Activated CD8-positive, alpha-beta memory T cell treated with anti-CD3 and anti-CD28 coated beads for 36 hours (primary cell): ENCODE data around the gene FABP3. TPM values are rescaled to one million over a fixed set of nuclear protein-coding genes. Genes with fewer than 3 reads are reported as not detected.

Source experiments
- CTCF ChIA-PET: fragments of 350-600 bp; sonication (Branson Sonifier 250); formaldehyde crosslinking; loops from one replicate; lab custom pipeline; 2021; ENCODE audit warnings: antibody characterized with exemption; lab: Charles Lee
- POLR2A ChIA-PET: fragments of 350-600 bp; sonication (Branson Sonifier 250); formaldehyde crosslinking; loops from one replicate; lab custom pipeline; 2021; ENCODE audit warnings: antibody characterized with exemption; lab: Charles Lee
- total RNA-seq, 2 experiments: library from RNA; stranded (reverse); gene quantifications; one replicate each; pipeline ENCODE4 v1.2.3, GENCODE V29; 2021

FABP3 gene
- total RNA-seq, 2 experiments from 2014 or later, result not detected

DNA sequence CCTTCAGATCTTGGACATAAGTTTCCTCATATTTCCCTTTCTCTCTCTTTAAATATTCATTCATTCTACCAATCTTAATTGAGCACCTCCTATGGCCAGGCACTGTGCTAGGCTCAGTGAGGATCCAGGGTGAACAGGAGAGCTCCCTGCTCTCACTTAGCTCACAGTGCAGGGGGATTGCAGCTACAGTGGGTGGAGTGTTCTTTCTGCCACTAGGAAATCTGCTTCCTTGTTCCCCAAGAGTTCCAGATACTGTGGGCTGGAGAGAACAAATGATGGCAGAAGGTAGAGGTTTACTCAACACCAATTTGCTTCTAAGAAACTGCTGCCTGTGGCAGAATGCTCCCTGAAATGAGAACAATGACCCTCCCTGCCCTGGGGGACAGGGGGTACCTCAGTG is 5.1 kb upstream of the FABP3 start:
- ChIA-PET CTCF (interaction anchor here (1.0 kb wide), 1 partner anchor 229 kb away, joined by 3 read pairs; no protein-coding TSS in a partner anchor), POLR2A (no interaction called here)

GRCh38 chr1:31377364-31377863 is 4.5 kb upstream of the FABP3 start:
- CTCF ChIA-PET, result interaction anchor here (1.0 kb wide), 1 partner anchor 228 kb away, joined by 3 read pairs; no protein-coding TSS in a partner anchor
- POLR2A ChIA-PET, result no interaction called here

- ChIA-PET POLR2A (no interaction called here), CTCF (no interaction called here)
Observed at GRCh38 chr1:31376375-31377134, 3.7 kb upstream of the FABP3 start.

- CTCF ChIA-PET, result interaction anchor here (2.0 kb wide), 1 partner anchor 20 kb away, joined by 7 read pairs; no protein-coding TSS in a partner anchor
- POLR2A ChIA-PET, result no interaction called here
Observed at GRCh38 chr1:31374511-31375196, 1.8 kb upstream of the FABP3 start.

DNA sequence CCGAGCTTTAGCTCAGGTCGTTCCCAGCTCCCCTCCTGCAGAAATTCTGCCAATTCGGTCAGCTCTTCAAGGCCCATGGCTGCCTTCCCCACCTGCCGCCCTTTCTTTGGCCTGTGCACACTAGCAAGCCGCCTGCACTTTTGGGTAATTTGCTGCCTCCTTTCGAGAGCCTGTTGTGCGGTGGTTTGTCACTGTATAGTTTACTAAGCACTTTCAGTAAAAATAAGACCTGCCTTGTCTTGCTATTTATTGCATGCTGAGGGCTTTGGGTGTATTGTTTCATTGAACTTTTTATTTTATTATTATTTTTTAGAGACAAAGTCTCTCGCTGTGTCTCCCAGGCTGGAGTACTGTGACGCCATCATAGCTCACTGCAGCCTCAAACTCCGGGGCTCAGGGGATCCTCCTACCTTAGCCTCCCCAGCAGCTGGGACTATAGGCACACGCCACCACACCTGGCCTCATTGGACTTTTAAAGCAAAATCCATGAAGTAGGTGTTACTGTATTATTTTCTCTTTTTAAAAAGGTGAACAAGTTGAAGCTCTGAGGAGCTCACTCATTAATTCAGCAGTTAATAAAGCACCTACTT is 1.1 kb upstream of the FABP3 start:
- ChIA-PET CTCF (interaction anchor here (1.2 to 2.0 kb wide), 3 partner anchors 21 to 175 kb away, joined by 4 to 7 read pairs (median 4); no protein-coding TSS in a partner anchor), POLR2A (interaction anchor here (0.7 kb wide), 1 partner anchor 77 kb away, joined by 5 read pairs; the partner anchor contains the start of genes SNRNP40 and ZCCHC17)

DNA sequence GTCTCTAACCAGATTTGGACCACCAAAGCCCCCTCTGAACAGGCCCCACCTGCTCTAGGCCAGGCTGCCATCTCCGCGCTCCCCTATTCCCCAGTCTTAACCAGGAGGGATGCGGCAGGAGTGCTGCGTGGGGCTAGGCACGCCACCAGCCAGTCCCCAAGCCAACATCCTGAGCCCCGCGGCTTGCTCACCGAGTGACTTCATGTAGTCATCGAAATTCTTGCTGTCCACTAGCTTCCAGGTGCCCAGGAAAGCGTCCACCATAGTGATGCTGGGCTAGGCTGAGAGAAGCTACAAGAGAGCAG is 173 bp downstream of the FABP3 start:
- CTCF ChIA-PET, result interaction anchor here (1.2 kb wide), 1 partner anchor 176 kb away, joined by 4 read pairs; no protein-coding TSS in a partner anchor
- POLR2A ChIA-PET, result no interaction called here

DNA sequence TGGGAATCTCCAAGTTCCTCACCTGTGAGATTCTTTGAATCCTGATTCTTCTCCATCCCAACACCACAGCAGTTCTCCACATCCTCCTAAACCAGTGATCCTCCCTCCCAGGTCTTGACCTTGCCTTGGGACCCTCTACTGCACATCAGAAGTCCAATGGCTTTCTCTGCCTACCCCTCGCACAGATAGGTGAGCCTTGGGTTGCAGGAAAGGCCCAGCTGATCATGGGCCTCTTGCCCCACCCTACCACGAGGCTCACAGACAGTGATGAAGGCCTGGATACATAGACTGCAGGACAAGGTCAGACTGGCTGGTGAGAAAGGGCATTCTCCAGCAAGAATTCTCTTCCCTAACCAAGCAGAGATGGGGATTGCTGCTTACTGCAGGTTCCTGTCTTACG is 825 bp downstream of the FABP3 start:
- ChIA-PET CTCF (interaction anchor here (1.2 kb wide), 1 partner anchor 23 kb away, joined by 4 read pairs; no protein-coding TSS in a partner anchor), POLR2A (interaction anchor here (0.6 kb wide), 1 partner anchor 1148 kb away, joined by 4 read pairs; no protein-coding TSS in a partner anchor)

DNA sequence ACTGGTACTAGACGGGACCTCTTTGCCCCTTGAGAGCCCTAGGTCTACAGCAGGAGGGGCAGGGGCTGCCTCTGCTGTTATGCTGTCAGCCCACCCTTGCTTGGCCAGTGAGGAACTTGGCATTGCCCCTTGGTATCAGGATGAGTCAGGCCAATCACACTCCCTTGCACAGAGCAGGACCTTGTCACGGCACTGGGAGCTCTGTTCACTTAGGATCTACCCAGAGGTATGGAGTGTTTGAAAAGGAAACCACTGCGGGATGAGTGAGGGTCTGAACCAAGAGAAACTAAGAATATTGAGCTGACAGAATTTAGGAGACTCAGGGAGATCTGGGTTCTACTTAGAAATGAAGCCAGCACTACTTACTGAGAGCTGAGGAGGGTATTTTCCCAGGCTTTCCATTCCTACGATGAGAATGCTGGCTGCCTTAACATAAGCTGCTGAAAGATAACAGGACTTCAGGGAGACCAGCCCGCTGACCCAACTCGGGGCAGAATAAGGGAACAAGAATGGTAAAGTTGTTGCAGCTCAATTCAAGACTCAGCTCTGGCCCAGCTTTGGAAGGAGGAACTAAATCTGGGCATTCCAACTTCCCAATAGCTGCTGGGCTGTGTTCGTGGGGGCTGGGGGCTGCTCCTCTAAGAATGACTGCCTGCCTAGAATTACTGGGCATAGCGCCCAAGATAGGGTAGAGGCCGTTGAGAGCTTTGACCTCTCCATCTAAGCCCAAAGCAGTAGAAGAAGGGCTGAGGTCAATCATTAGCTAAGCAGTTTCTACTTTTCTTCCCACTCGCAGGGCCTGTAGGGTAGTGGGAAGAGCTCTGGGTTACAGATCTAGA is 1.5 kb downstream of the FABP3 start:
- CTCF ChIA-PET, result interaction anchor here (0.6 to 1.2 kb wide), 2 partner anchors 23 to 72 kb away, joined by 3 to 4 read pairs; no protein-coding TSS in a partner anchor
- POLR2A ChIA-PET, result interaction anchor here (0.6 kb wide), 1 partner anchor 1148 kb away, joined by 4 read pairs; no protein-coding TSS in a partner anchor

- POLR2A ChIA-PET, result no interaction called here
- CTCF ChIA-PET, result no interaction called here
Observed at GRCh38 chr1:31370565-31370964, 2.3 kb downstream of the FABP3 start.

- CTCF ChIA-PET, result interaction anchor here (0.6 to 1.3 kb wide), 3 partner anchors 9 to 25 kb away, joined by 3 to 4 read pairs (median 4); no protein-coding TSS in a partner anchor
- POLR2A ChIA-PET, result interaction anchor here (0.7 kb wide), 1 partner anchor 38 kb away, joined by 6 read pairs; no protein-coding TSS in a partner anchor
Observed at GRCh38 chr1:31370021-31370420, 2.9 kb downstream of the FABP3 start.

GRCh38 chr1:31368611-31369107 is 4.2 kb downstream of the FABP3 start:
- ChIA-PET POLR2A (no interaction called here), CTCF (interaction anchor here (1.3 kb wide), 1 partner anchor 26 kb away, joined by 4 read pairs; no protein-coding TSS in a partner anchor)

GRCh38 chr1:31366796-31367195 is 6.1 kb downstream of the FABP3 start:
- ChIA-PET CTCF (no interaction called here), POLR2A (no interaction called here)

DNA sequence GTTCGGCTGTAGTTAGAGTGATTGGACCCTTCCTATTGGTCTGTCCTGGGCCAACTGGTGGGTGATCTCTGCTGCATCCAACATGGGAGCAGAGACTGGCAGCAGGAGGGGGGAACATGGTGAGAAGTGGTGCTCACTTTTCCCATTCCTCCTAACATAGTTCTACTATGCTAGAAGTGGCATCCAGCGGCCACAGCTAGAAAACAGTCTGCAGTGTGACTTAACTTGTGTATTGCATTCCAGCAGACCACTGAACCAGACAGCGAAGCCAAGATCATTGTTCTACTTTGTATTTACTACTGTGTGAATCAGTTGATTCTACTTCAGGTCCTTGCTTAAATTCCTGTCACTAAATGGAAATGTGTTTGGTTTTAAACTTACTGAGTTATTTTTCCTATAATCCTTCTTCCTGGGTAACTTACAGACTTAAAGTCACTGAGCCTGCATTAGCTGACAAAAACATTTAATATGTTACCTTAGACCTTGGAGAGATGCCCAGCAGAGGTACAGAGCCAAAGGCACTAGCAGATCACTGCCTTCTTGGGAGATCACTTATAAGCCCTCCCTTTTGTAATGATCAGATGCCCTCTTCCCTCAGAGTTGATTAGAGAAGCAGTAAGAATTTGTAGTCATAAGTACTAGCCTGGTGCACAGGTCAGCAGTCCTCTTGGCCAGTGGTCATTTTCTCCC is 8.2 kb downstream of the FABP3 start:
- POLR2A ChIA-PET, result interaction anchor here (0.5 kb wide), 1 partner anchor 70 kb away, joined by 3 read pairs; no protein-coding TSS in a partner anchor
- CTCF ChIA-PET, result no interaction called here

GRCh38 chr1:31362032-31362431 is 10.8 kb downstream of the FABP3 start:
- CTCF ChIA-PET, result interaction anchor here (1.5 to 1.8 kb wide), 2 partner anchors 7 to 186 kb away, joined by 4 read pairs; no protein-coding TSS in a partner anchor

GRCh38 chr1:31361607-31362006 is 11.3 kb downstream of the FABP3 start:
- ChIA-PET POLR2A (no interaction called here), CTCF (interaction anchor here (1.8 kb wide), 1 partner anchor 8 kb away, joined by 4 read pairs; no protein-coding TSS in a partner anchor)

More at GRCh38 chr1:31362032-31362431, 10.8 kb downstream of the FABP3 start:
- POLR2A ChIA-PET, result no interaction called here

DNA sequence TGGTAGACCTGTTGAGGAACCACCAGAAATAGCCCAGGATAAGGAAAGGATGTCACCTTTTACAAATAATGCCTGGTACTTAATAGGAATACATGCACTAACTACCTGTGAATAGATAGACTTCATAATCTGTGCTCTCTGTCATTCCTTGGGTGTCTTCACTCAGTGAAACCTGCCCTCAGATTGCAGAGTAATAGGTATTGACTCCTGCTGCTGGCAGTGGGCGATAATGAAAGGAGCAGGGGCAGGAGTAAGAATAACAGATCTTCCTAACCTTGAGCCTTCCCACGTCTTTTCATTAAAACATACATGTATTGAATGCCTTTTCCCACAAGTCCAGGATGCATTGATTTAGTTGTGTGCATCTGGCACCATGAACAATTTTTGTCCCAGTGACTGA is 16.4 kb downstream of the FABP3 start:
- CTCF ChIA-PET, result no interaction called here
- POLR2A ChIA-PET, result no interaction called here

GRCh38 chr1:31354283-31354682 is 18.6 kb downstream of the FABP3 start:
- ChIA-PET POLR2A (no interaction called here), CTCF (no interaction called here)
